HG02981 (cell line): ENCODE measurements around the gene PARP1.

Experiments
- ATAC-seq: cut with Tn5 transposase; IDR thresholded peaks from one replicate; pipeline ENCODE4 v1.9.1; 2021; ENCODE audit warnings: mild to moderate bottlenecking, moderate library complexity; ENCODE audit not compliant: unreplicated experiment

The PARP1 gene

DNA sequence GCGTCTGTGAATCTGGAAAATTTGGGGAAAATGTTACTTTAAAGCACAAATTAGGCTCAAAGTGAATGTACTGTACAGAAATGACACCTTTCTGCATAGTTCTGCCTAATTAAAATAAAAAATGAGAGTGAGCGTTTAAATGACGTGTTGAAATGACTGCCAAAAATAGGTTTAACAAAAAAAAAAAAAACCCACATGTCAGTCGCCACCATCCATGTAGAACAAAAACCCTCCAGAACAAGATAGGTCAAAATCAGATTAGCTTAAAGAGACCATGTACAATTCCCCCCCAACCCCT lies 745 bp downstream of the PARP1 start:
- ATAC-seq: no peak

DNA sequence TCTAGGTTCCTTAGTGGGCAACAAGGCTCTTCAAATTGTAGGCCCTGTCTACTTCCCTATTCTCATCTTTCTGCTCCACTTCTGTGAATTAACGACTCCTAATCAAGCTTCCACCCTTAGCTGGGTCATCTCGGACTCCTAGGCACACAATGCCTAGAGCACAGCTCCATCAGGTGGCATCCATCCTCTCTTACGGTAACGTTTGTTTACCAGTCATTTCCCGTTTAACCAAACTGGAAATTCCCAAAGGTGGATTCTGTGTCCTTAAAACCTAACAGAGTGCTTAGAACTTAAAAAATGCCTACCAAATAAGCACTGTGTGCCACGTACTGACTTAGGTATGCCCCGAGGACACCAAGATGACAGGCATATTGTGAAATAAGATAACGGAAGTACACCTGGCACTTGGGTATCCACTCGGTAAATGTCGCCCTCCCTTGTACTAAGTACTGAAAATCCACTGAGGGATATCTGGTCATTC lies 1.5 kb downstream of the PARP1 start:
- ATAC-seq: no peak

GRCh38 chr1:226405411-226405988 lies 2.4 kb downstream of the PARP1 start:
- no peak for ATAC-seq

DNA sequence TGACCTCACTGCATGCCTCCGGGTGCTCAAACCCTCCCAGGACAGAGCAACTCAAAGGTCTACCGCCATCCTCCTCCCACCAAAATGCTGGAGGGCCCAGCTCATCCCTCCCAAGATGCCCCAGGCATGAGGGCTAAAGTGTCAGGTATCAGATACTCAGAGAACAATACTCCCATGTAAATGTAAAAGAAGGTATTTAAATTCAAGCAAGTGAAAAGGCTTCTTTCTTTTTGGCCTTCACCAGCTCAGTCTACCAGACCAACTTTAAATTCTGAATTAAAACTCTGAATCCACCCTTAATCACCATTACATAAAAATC lies 3.0 kb downstream of the PARP1 start:
- ATAC-seq: no peak

DNA sequence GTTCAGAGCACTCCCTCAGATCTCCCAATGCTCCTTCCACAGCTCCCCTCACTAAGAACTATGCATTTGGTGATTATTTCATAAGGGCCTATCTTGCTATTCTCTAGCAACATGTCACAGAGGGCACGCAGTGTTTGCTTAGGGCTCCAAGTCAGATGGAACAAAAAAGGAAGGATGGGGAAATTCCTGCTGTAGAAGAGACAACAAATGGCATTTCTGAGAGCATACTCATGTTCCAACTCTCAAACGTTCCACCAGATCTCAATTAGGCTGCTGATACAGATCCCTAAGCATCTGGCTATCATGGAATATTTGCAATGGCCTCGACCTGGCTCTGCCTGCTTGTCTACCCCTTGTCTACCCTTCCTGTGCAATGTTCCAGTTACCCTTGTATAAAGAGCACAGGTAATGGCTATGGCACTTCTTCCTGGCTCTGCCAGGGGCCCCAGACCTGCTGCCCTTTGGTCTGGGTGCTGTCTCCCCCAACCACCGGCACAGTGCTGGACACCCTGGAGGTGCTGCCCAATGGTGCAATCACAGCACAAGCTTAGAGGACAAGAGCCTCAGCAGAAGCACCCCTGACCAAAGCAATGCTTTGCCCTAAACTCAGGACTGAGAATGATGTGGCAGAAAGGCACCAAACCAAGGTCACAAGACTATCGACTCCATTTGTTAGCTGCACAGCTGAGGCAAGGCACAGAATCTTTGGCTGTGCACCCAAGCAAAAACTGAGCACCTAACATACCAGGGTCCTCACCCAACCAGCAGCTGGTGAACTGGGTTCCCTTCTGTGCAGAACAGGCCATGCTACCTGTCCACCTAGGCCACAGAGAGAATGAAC lies 3.6 kb downstream of the PARP1 start:
- ATAC-seq: no peak

GRCh38 chr1:226403201-226404034 lies 4.5 kb downstream of the PARP1 start:
- ATAC-seq: no peak

DNA sequence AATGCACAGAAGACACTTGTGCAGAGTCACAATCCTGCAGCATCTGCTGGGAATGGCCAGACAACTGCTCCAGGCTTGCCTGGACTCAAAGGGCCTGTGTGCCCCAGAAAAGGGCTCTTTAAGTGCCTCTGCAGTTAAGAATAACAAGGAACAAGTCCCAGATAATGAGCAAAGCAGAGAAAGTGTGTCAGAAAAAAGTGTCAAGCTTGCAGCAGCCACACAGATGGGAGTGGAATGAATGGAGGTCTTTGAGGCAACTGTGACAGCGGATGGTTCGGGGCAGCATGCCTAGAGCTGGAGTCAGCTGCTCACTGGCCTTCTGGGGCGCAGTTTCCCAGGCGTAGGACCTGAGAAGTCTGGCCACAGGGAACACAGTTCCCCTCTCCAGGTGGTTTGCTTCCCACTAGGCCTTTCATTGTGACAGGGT lies 5.1 kb downstream of the PARP1 start:
- no peak for ATAC-seq

DNA sequence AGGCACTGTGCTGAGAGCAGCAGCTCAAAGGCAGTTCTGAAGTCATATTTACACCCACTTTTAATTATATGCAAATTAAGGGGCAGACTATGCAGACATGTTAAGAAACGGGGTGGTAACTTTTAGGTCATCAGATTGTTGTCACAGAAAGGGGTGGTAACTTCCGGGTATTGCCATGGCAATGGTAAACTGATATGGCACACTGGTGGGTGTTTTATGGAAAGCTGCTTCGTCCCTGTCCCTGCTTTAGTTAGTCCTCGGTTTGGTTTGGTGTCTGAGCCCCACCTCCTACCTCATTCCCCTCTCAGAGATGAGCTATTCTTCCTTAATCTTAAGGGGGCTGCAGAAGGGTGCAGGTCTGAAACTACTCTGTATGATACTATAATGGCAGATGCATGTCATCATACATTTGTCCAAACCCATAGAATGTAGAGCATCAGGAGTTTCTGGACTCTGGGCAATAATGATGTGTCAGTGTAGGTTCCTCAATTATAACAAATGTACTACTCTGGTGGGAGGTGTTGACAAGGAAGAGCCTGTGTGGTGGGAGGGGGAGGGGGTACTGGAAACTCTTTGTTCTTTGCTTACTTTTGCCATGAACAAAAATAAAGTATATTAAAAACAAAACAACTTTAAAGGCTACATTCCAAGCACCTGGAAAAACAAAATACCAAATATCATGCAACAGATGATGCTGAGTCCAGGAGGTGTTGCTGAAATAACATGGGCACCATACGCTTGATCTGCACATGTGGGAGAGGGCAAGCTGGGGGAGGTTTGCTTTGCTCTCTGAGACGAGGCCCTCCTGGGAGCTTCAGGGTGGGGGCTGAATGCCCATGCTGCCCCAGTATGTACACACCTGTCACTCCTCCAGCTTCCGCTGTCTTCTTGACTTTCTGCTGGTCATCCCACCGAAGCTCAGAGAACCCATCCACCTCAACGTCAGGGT lies 6.3 kb downstream of the PARP1 start:
- no peak for ATAC-seq

GRCh38 chr1:226400519-226401354 lies 7.2 kb downstream of the PARP1 start:
- no peak for ATAC-seq

GRCh38 chr1:226397955-226398636 lies 9.8 kb downstream of the PARP1 start:
- ATAC-seq: no peak

DNA sequence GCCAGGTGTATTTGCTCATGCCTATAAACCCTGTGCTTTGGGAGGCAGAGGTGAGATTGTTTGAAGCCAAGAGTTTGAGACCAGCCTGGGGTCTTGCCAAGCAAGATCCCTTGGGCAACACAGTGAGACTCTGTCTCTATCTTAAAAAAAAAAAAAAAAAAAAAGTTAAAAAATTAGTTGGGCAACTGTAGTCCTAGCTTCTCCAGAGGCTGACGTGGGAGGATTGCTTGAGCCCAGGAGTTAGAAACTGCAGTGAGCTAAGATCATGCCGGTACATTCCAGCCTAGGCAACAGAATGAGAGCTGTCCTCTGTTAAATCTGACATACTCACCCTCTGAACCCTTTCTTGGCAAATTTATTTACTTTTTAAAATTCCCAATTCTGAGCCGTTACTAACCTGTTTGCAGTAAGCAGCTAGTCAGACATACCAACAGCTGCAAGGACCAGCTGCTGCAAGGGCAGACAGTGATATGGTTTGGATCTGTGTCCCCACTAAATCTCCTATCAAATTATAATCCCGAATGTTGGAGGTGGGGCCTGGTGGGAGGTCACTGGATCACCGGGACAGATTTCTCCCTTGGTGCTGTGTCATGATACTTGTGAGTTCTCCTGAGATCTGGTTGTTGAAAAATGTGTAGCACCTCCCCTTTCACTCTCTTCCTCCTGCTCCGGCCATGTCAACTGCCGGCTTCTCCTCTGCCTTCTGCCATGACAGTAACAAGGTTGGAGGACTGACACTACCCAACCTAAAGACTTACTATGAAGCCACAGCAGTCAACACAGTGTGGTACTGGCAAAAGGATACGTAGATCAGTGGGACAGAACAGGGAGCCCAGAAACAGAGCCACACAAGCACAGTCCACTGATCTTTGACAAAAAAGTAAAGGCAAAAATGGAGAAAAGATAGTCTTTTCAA lies 10.6 kb downstream of the PARP1 start:
- no peak for ATAC-seq

DNA sequence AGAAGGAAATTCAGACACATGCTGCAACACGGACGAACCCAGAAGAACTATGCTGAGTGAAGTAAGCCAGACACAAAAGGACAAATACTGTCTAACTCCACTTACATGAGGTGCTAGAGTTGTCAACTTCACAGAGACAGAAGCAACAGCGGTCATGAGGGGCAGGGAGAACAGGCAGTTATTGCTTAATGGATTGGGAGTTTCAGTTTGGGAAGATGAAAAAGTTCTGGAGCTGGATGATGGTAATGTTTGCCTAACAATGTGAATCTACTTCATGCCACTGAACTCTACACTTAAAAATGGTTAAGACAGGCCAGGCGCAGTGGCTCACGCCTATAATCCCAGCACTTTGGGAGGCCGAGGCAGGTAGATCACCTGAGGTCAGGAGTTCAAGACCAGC lies 12.1 kb downstream of the PARP1 start:
- ATAC-seq: no peak

DNA sequence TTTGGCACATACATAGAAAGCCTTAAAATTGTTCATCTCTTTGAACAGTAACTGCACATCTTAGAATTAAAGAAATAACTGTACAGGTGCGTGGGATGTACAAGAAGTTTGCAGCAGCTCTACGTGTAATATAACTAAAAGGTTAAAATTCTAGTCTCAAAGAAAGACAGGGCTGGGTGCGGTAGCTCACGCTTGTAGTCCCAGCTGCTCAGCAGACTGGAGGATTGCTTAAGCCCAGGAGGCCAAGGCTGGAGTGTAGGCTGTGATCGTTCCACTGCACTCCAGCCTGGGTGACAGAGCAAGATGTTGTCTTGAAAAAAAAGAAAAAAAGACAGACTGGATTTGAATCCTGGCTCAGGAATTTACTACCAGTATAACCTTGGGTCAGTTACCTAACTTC lies 13.4 kb downstream of the PARP1 start:
- no peak for ATAC-seq

DNA sequence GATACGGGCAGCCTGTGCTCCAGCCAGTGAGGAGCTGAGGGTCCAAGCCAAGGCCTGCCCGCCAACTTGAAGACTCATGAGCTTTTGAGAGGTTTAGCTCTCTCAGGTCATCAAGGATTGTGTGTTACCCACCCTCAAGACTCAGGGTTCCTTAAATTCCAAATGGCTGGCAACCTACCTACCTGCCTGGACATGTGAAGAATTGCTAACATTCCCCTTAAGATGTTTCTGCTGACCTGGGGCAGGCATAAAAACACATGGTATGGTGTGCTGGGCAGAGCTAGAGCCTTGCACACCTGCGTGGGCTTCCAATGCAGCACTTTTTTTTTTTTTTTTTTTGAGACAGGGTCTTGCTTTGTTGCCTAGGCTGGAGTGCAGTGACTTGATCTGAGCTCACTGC lies 17.2 kb downstream of the PARP1 start:
- ATAC-seq: no peak

GRCh38 chr1:226388131-226388530 lies 19.8 kb downstream of the PARP1 start:
- ATAC-seq: no peak

DNA sequence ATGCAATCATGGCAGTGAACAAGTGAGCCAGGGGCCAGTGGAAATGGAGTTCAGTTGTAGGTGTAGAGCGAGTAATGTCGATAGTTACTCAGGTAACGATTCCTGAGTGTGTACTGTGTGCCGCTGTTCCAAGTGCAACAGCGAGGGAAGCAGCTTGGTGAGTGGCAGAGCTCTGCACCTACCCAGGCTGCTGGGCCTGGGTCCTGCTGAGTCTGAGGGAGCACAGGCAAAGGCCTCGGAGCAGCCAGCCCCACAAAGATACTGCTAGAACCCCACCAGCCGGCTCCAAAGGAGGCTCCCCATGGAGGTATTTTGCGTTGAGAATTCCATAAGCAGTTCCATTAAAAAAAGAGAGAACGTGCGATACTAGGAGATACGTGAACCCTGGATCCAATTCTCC lies 23.2 kb downstream of the PARP1 start:
- no peak for ATAC-seq

DNA sequence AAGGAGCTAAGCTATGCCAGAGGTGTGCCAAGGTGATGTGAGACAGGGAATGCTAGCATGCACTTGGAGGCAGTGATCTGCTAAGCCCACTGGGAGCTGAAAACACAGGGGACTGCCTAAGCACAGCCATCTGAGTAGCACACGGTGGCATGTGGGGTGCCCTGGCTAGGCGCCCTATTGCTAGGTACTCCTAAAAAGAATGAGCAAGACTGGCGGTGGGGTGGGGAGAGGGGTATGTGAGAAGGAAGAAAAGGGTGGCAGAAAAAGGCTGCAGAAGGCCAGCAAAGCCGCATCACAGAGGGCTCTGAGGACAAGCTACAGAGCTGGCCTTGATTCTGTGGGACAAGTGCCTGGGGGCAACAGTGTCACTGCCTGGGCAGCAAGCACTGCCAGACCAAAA lies 23.9 kb downstream of the PARP1 start:
- no peak for ATAC-seq

DNA sequence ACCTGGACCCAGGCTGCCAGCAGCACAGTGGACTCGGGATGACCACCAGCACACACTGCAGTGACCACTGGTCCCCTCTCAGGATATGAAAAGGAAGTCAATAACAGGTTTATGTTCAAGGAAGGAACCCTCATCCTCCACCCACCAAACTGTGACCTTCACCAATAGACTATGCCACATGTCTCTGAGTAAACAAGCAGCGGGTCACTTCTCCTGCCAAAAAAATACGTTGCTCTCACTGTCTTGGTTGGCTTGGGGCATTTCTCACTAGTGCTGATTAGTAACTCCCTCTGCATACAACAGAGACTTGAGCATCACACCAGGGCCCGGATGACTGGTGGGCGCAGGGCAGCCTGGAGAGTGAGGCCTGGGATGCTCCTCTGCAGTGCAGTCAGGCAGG lies 25.9 kb downstream of the PARP1 start:
- no peak for ATAC-seq
